ENCODE measurements around the gene APBB2.
"Not testable (repeated sequence)": the region's sequence is repeated elsewhere in the genome, so short reads cannot be mapped to it uniquely, and the experiment has no call there.

APBB2 gene

DNA sequence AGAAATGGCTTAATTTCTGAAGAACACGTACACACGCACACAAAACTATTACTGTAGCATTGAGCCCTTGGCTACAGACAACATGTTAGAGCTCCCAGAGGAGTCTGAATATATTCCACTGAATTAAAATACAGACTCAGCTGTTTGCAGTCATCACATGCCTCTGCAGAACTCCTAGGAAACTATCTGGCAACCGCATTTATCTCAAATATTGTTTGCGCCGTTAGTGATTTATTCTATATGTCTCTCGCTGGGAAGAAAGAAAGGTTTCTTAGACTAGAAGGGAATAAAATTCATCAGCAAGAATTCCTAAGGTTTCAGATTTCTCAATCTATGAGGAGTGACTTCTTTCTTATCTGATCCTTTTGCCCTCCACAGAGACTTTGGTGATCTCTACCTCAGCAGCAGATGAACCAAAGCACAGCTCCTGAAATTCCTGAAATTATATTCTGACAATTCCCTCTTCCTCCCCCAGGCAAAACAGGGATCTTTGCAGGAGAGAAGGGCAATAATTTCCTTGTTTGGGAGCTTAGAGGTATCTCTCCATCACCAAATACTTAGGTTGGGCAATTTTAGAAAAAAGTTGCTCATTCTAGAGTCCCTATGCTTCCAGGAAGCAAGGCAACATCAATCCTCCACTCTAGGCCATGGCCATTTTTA, 199.2 kb downstream of the APBB2 start:
- H3K9ac ChIP-seq (ENCODE audit: low read length) = no peak overlapping the region
- no peaks in the 10 kb centered on the region for H3K9me3 ChIP-seq (ENCODE audit: control insufficient read depth, low read depth, low read length)
- no peak overlapping the region for H3K4me3 ChIP-seq (ENCODE audit: low read length)
- no peaks in the 10 kb centered on the region for H3K4me1 ChIP-seq (ENCODE audit: control insufficient read depth, low read depth, low read length)
- H3K36me3 ChIP-seq (ENCODE audit: control insufficient read depth, low read depth, low read length) = no peaks in the 10 kb centered on the region
- H3K27ac ChIP-seq (ENCODE audit: low read length) = no peak overlapping the region
- no peaks in the 10 kb centered on the region for H3K27me3 ChIP-seq (ENCODE audit: control insufficient read depth, insufficient read depth, low read length)

- H3K36me3 ChIP-seq (ENCODE audit: control insufficient read depth, low read depth, low read length) = no peaks in the 10 kb centered on the region
- no peak overlapping the region for H3K4me3 ChIP-seq (ENCODE audit: low read length)
- no peak overlapping the region for H3K9ac ChIP-seq (ENCODE audit: low read length)
- H3K27me3 ChIP-seq (ENCODE audit: control insufficient read depth, insufficient read depth, low read length) = no peaks in the 10 kb centered on the region
- no peak overlapping the region for H3K27ac ChIP-seq (ENCODE audit: low read length)
- no peaks in the 10 kb centered on the region for H3K4me1 ChIP-seq (ENCODE audit: control insufficient read depth, low read depth, low read length)
- H3K9me3 ChIP-seq (ENCODE audit: control insufficient read depth, low read depth, low read length) = no peaks in the 10 kb centered on the region
Measured at GRCh38 chr4:41014158-41014557, 200.2 kb downstream of the APBB2 start.

DNA sequence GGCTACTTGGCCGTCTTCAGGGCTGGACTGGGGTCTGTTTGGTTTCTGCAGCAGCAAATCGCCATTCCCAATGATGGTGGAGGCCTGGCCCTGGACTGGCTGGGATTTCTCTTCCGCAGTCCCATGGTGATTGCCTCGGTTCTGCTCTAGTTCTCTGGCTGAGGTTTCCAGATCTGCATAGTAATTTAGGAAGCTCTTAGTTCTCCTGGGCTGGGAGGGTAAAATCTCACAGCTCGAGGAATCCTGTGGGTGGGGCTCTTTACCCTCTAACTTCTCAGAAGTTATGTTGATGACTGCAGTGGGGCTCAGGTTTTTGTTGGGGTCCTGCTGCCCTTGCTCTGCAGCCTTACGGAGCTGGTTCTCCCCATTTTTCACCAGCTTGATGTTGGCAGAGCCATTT, 200.6 kb downstream of the APBB2 start:
- Histone ChIP-seq H3K9ac (ENCODE audit: low read length) (no peak overlapping the region), H3K27ac (ENCODE audit: low read length) (no peak overlapping the region), H3K36me3 (ENCODE audit: control insufficient read depth, low read depth, low read length) (no peaks in the 10 kb centered on the region), H3K27me3 (ENCODE audit: control insufficient read depth, insufficient read depth, low read length) (no peaks in the 10 kb centered on the region), H3K9me3 (ENCODE audit: control insufficient read depth, low read depth, low read length) (no peaks in the 10 kb centered on the region), H3K4me1 (ENCODE audit: control insufficient read depth, low read depth, low read length) (no peaks in the 10 kb centered on the region), H3K4me3 (ENCODE audit: low read length) (no peak overlapping the region)

GRCh38 chr4:41012911-41013310, 201.4 kb downstream of the APBB2 start:
- Histone ChIP-seq H3K9ac (ENCODE audit: low read length) (no peak overlapping the region), H3K4me3 (ENCODE audit: low read length) (no peak overlapping the region), H3K27ac (ENCODE audit: low read length) (no peak overlapping the region)

GRCh38 chr4:41012293-41012692, 202.0 kb downstream of the APBB2 start:
- H3K9ac ChIP-seq (ENCODE audit: low read length) = no peak overlapping the region
- H3K9me3 ChIP-seq (ENCODE audit: control insufficient read depth, low read depth, low read length) = no peaks in the 10 kb centered on the region

More at GRCh38 chr4:41012911-41013310, 201.4 kb downstream of the APBB2 start:
- H3K36me3 ChIP-seq (ENCODE audit: control insufficient read depth, low read depth, low read length) = no peaks in the 10 kb centered on the region
- H3K4me1 ChIP-seq (ENCODE audit: control insufficient read depth, low read depth, low read length) = no peaks in the 10 kb centered on the region
- no peaks in the 10 kb centered on the region for H3K9me3 ChIP-seq (ENCODE audit: control insufficient read depth, low read depth, low read length)
- no peaks in the 10 kb centered on the region for H3K27me3 ChIP-seq (ENCODE audit: control insufficient read depth, insufficient read depth, low read length)

GRCh38 chr4:41009411-41009810, 204.9 kb downstream of the APBB2 start:
- no peaks in the 10 kb centered on the region for H3K27me3 ChIP-seq (ENCODE audit: control insufficient read depth, insufficient read depth, low read length)
- H3K36me3 ChIP-seq (ENCODE audit: control insufficient read depth, low read depth, low read length) = no peaks in the 10 kb centered on the region
- no peaks in the 10 kb centered on the region for H3K4me1 ChIP-seq (ENCODE audit: control insufficient read depth, low read depth, low read length)
- H3K27ac ChIP-seq (ENCODE audit: low read length) = no peak overlapping the region
- H3K9me3 ChIP-seq (ENCODE audit: control insufficient read depth, low read depth, low read length) = no peaks in the 10 kb centered on the region
- no peak overlapping the region for H3K4me3 ChIP-seq (ENCODE audit: low read length)
- no peak overlapping the region for H3K9ac ChIP-seq (ENCODE audit: low read length)

More at GRCh38 chr4:41012293-41012692, 202.0 kb downstream of the APBB2 start:
- Histone ChIP-seq H3K4me3 (ENCODE audit: low read length) (no peak overlapping the region), H3K36me3 (ENCODE audit: control insufficient read depth, low read depth, low read length) (no peaks in the 10 kb centered on the region), H3K27ac (ENCODE audit: low read length) (no peak overlapping the region), H3K27me3 (ENCODE audit: control insufficient read depth, insufficient read depth, low read length) (no peaks in the 10 kb centered on the region), H3K4me1 (ENCODE audit: control insufficient read depth, low read depth, low read length) (no peaks in the 10 kb centered on the region)

GRCh38 chr4:41006141-41006540, 208.2 kb downstream of the APBB2 start:
- Histone ChIP-seq H3K9me3 (ENCODE audit: control insufficient read depth, low read depth, low read length) (no peaks in the 10 kb centered on the region), H3K27me3 (ENCODE audit: control insufficient read depth, insufficient read depth, low read length) (no peaks in the 10 kb centered on the region), H3K9ac (ENCODE audit: low read length) (no peak overlapping the region), H3K27ac (ENCODE audit: low read length) (no peak overlapping the region), H3K36me3 (ENCODE audit: control insufficient read depth, low read depth, low read length) (no peaks in the 10 kb centered on the region), H3K4me3 (ENCODE audit: low read length) (no peak overlapping the region), H3K4me1 (ENCODE audit: control insufficient read depth, low read depth, low read length) (no peaks in the 10 kb centered on the region)

GRCh38 chr4:41002309-41002708, 212.0 kb downstream of the APBB2 start:
- H3K27me3 ChIP-seq (ENCODE audit: control insufficient read depth, insufficient read depth, low read length) = no peaks in the 10 kb centered on the region
- peaks cover 6% of the 10 kb centered on the region for H3K4me1 ChIP-seq (ENCODE audit: control insufficient read depth, low read depth, low read length)
- H3K36me3 ChIP-seq (ENCODE audit: control insufficient read depth, low read depth, low read length) = no peaks in the 10 kb centered on the region
- no peak overlapping the region for H3K9ac ChIP-seq (ENCODE audit: low read length)
- no peak overlapping the region for H3K4me3 ChIP-seq (ENCODE audit: low read length)
- H3K27ac ChIP-seq (ENCODE audit: low read length) = no peak overlapping the region
- H3K9me3 ChIP-seq (ENCODE audit: control insufficient read depth, low read depth, low read length) = no peaks in the 10 kb centered on the region

- H3K36me3 ChIP-seq (ENCODE audit: control insufficient read depth, low read depth, low read length) = no peaks in the 10 kb centered on the region
- H3K4me3 ChIP-seq (ENCODE audit: low read length) = no peak overlapping the region
- peaks cover 6% of the 10 kb centered on the region for H3K4me1 ChIP-seq (ENCODE audit: control insufficient read depth, low read depth, low read length)
- no peaks in the 10 kb centered on the region for H3K27me3 ChIP-seq (ENCODE audit: control insufficient read depth, insufficient read depth, low read length)
- no peak overlapping the region for H3K27ac ChIP-seq (ENCODE audit: low read length)
- H3K9me3 ChIP-seq (ENCODE audit: control insufficient read depth, low read depth, low read length) = no peaks in the 10 kb centered on the region
- H3K9ac ChIP-seq (ENCODE audit: low read length) = no peak overlapping the region
Measured at GRCh38 chr4:41000356-41000755, 214.0 kb downstream of the APBB2 start.

DNA sequence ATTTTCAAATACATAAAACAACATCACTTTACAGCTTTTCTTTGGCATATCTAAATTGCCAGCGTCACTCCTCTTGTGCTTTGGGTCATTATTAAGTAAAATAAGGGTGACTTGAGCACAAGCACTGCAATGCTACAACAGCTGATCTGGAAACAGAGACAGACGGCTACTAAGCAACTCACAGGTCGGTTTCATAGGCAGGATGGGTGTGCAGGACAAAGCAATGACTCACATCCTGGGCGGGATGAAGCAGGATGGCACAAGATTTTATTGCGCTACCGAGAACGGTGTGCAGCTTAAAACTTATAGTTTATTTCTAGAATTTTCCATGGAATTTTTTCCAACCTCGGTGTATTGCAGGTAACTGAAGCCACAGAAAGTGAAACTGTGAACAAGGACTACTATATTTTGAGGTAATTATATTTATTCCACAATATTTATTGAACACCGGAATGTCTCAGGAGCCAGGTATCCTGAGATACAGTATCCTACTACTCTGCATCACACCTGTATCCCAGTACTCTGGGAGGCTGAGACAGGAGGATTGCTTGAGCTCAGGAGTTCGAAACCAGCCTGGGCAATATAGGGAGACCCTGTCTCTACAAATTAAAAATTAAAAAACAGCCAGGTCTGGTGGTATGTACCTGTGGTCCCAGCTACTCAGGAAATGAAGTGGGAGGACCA, 215.5 kb downstream of the APBB2 start:
- Histone ChIP-seq H3K9ac (ENCODE audit: low read length) (no peak overlapping the region), H3K27ac (ENCODE audit: low read length) (no peak overlapping the region), H3K27me3 (ENCODE audit: control insufficient read depth, insufficient read depth, low read length) (no peaks in the 10 kb centered on the region), H3K9me3 (ENCODE audit: control insufficient read depth, low read depth, low read length) (no peaks in the 10 kb centered on the region), H3K4me1 (ENCODE audit: control insufficient read depth, low read depth, low read length) (peaks cover 6% of the 10 kb centered on the region), H3K4me3 (ENCODE audit: low read length) (no peak overlapping the region), H3K36me3 (ENCODE audit: control insufficient read depth, low read depth, low read length) (no peaks in the 10 kb centered on the region)

DNA sequence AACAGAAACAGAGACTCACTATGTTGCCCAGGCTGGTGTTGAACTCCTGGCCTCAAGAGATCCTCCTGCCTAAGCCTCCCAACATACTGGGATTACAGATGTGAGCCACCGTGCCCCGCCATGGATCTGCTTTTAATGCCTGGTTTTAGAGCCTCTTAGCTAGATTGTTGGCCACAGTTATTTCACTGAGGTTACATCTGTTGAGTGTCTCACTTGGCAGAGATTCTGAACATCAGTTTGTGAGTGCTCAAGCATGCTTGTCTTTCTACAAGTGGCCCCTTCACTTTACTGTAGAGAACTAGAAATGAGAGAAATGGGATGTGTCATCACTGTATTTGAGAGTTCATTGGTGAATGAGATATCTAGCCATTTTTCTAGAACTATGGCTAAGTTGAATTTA, 218.5 kb downstream of the APBB2 start:
- H3K4me1 ChIP-seq (ENCODE audit: control insufficient read depth, low read depth, low read length) = peaks cover 6% of the 10 kb centered on the region
- no peak overlapping the region for H3K9ac ChIP-seq (ENCODE audit: low read length)
- H3K36me3 ChIP-seq (ENCODE audit: control insufficient read depth, low read depth, low read length) = no peaks in the 10 kb centered on the region
- no peak overlapping the region for H3K27ac ChIP-seq (ENCODE audit: low read length)
- no peaks in the 10 kb centered on the region for H3K9me3 ChIP-seq (ENCODE audit: control insufficient read depth, low read depth, low read length)
- H3K4me3 ChIP-seq (ENCODE audit: low read length) = no peak overlapping the region
- H3K27me3 ChIP-seq (ENCODE audit: control insufficient read depth, insufficient read depth, low read length) = no peaks in the 10 kb centered on the region

DNA sequence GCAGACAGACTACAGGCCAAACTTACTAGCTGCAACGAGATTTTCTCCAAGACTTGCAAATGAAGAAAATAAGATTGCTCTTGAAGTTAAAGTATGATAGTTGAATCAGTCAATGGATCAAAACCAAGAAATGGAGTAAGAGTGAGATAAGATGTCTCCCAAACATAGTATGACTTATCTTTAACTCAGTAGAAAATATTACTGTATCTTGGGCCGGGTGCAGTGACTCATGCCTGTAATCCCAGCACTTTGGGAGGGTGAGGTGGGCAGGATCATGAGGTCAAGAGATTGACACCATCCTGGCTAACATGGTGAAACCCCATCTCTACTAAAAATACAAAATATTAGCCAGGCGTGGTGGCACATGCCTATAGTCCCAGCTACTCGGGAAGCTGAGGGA, 220.0 kb downstream of the APBB2 start:
- H3K9ac ChIP-seq (ENCODE audit: low read length); H3K27me3 ChIP-seq (ENCODE audit: control insufficient read depth, insufficient read depth, low read length); H3K4me1 ChIP-seq (ENCODE audit: control insufficient read depth, low read depth, low read length); H3K4me3 ChIP-seq (ENCODE audit: low read length); H3K9me3 ChIP-seq (ENCODE audit: control insufficient read depth, low read depth, low read length); H3K36me3 ChIP-seq (ENCODE audit: control insufficient read depth, low read depth, low read length); H3K27ac ChIP-seq (ENCODE audit: low read length): not testable (repeated sequence)

Data from iPS-18a (cell line).